ENCODE results near the gene CMTM6.
A peak's percentile ranks its signal among the peaks of the same experiment; 100 is the strongest.
"Not testable (repeated sequence)": the region's sequence is repeated elsewhere in the genome, so short reads cannot be mapped to it uniquely, and the experiment has no call there.

The CMTM6 gene

DNA sequence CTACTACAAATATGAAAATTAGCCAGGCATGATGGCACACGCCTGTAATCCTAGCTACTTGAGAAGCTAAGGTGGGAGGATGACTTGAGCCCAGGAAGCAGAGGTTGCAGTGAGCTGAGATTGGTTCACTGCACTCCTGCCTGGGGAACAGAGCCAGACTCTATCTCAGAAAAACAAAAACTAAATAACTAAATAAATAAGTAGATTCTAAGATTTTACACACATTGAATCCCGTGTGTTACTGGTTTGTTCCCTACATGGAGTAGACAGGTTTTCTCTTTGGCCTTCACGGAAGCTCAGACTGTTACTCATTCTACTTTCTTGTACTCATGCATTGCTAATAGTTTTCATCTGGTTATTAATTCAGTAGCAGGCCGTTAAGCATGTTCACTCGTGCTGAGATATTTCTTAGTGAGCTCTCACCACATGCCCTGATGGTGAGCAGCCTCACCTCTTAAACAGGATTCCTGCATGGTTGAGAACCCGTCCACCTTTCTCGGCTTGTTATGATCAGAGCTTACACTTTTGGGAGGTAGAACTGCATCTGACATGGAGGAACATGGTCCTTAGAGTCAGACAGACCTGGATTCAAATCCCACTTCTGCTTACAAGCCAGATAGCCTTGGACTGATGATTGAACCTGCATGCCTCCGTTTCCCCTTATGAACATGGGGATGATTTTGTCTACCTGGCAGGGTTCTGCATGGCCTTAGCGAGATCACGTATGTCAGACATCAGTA, 61.9 kb downstream of the CMTM6 start:
- DNase-seq: no peak

DNA sequence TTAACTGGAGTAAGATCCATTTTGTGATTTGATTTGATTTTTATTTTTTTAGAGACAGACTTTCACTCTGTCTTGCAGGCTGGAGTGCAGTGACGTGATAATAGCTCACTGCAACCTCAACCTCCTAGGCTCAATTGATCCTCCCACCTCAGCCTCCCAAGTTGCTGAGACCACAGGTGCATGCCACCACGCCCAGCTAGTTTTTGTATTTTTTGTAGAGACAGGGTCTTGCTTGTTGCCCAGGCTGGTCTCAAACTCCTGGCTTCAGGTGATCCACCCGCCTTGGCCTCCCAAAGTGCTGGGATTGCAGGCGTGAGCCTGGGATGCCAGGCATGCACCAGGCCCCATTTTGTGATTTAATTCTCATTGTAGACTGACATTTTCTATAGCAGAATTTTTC, 63.2 kb downstream of the CMTM6 start:
- DNase-seq: not testable (repeated sequence)

- DNase-seq: no peak
These were observed 63.9 kb downstream of the CMTM6 start for GRCh38 chr3:32438596-32439344.

GRCh38 chr3:32437896-32438295, 64.8 kb downstream of the CMTM6 start:
- DNase-seq: no peak

- no peak for DNase-seq
These were observed 65.8 kb downstream of the CMTM6 start for GRCh38 chr3:32436816-32437189.

GRCh38 chr3:32435911-32436815, 66.5 kb downstream of the CMTM6 start:
- DNase-seq: no peak

- DNase-seq: no peak
These were observed 68.4 kb downstream of the CMTM6 start for GRCh38 chr3:32434206-32434605.

GRCh38 chr3:32432711-32433530, 69.7 kb downstream of the CMTM6 start:
- peak; percentile 79 to 83 for DNase-seq

- no peak for DNase-seq
These were observed 70.5 kb downstream of the CMTM6 start for GRCh38 chr3:32432045-32432710.

DNA sequence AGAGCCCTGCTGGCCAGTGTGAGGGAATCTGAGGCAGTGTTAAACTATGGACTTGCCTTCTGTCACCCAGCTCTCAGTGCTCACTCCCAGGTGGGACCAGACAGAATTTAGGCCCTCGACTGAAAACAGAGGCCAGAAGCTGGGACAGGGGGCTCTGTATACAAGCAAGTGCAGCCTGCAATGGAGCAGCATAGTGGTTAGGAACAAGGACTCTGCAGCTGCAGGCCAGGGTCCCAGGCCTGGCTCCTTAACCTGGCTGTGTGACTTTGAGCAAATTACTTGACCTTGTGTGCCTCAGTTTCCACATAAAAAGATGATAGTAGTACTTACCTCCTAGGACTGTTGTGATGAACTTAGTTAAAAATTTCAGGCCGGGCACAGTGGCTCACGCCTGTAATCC, 71.2 kb downstream of the CMTM6 start:
- no peak for DNase-seq
